Spleen (tissue), 13 donors: Measurements from ENCODE around the gene MED27. TPM values are rescaled to one million over a fixed set of nuclear protein-coding genes. Genes with fewer than 3 reads are reported as not detected.

Experiments
- DNase-seq: peaks from one replicate; pipeline ENCODE4 v3.0.0-alpha.2; 2020
- H3K27ac ChIP-seq, 8 donors: fragments of 200-600 bp; sonication (generic) in 7 of 8; 1 replicate in 4 of 8; 2 replicates in 4 of 8; pipeline versions ENCODE4 v1.5.0 to v1.8.0; 2016 to 2021; ENCODE audit warnings: inconsistent platforms in 4 of 8, mild to moderate bottlenecking in 4 of 8, moderate library complexity in 1 of 8
- H3K27me3 ChIP-seq, 7 donors: fragments of 200-600 bp; sonication (generic) in 6 of 7; replicated peaks in 1 of 7; 1 replicate in 4 of 7; 2 replicates in 3 of 7; pipeline versions ENCODE4 v1.5.0 to v1.8.0; 2016 to 2021; ENCODE audit warnings: inconsistent platforms in 3 of 7, mild to moderate bottlenecking in 1 of 7
- H3K36me3 ChIP-seq, 6 donors: fragments of 200-600 bp; sonication (generic) in 5 of 6; 1 replicate in 4 of 6; 2 replicates in 2 of 6; pipeline versions ENCODE4 v1.5.0 to v1.8.0; 2016 to 2021; ENCODE audit warnings: inconsistent platforms in 2 of 6
- H3K4me1 ChIP-seq, 6 donors: fragments of 200-600 bp; sonication (generic) in 5 of 6; 1 replicate in 3 of 6; 2 replicates in 3 of 6; pipeline versions ENCODE4 v1.5.0 to v1.8.0; 2016 to 2021; ENCODE audit warnings: inconsistent platforms in 3 of 6
- H3K4me3 ChIP-seq, 8 donors: fragments of 200-600 bp; sonication (generic) in 7 of 8; 1 replicate in 4 of 8; 2 replicates in 4 of 8; pipeline versions ENCODE4 v1.5.0 to v1.8.0; 2016 to 2021; ENCODE audit warnings: inconsistent platforms in 4 of 8, mild to moderate bottlenecking in 4 of 8, moderate library complexity in 2 of 8
- H3K9me3 ChIP-seq, 8 donors: fragments of 200-600 bp; sonication (generic) in 7 of 8; 1 replicate in 4 of 8; 2 replicates in 4 of 8; pipeline versions ENCODE4 v1.5.0 to v1.8.0; 2016 to 2021; ENCODE audit warnings: inconsistent platforms in 4 of 8
- POLR2A ChIP-seq, 3 donors: fragments of 450-650 bp; IDR thresholded peaks; one replicate each; pipeline ENCODE4 v1.5.1; 2017; ENCODE audit warnings: antibody characterized with exemption in 3 of 3, mild to moderate bottlenecking in 1 of 3
- POLR2AphosphoS5 ChIP-seq, 3 donors: sonication (generic); formaldehyde crosslinking; IDR thresholded peaks; one replicate each; pipeline ENCODE4 v1.5.1; 2017; ENCODE audit warnings: antibody characterized with exemption in 3 of 3
- WGBS, 5 donors: extraction: QIAGEN DNeasy Blood & Tissue Kit in 3 of 5; methylation state at CpG; one replicate each; pipeline versions ENCODE4 v1.1.5 to v1.1.7; 2013 to 2018; 5-methylcytosine and 5-hydroxymethylcytosine counted together
- intact Hi-C: fragments of 100-400 bp; cut with DNase I; formaldehyde crosslinking; loops from one replicate; pipeline ENCODE4 v1.15.0; 2023; ENCODE audit warnings: low total_unique reads
- long read RNA-seq, 2 donors: transcript quantifications; one replicate each; lab custom pipeline, GENCODE V29; 2026
- polyA plus RNA-seq, 3 donors: library from polyadenylated mRNA; stranded (reverse); fragments of 200-250 nt; gene quantifications; one replicate each; pipeline ENCODE4 v1.2.1, GENCODE V29; 2013
- total RNA-seq, 7 donors: library from RNA; depleted of rRNA in 3 of 7; stranded (reverse); fragments of >200 nt in 3 of 7; fragmentation: NEBNext Ultra II Directional in 4 of 7; extraction: Animal tissue kit (Norgen Biotek cat#: 25700) in 4 of 7; gene quantifications; one replicate each; pipeline versions ENCODE4 v1.1.0 to v1.2.1, GENCODE V29; 2016 to 2021
- TF ChIP-seq, protein P1 (sequence below), 11 experiments: fragments of 200-600 bp in 7 of 11; fragments of 450-650 bp in 4 of 11; sonication (generic) in 4 of 11; IDR thresholded peaks in 8 of 11; conservative IDR thresholded peaks in 3 of 11; 1 replicate in 7 of 11; 2 replicates in 4 of 11; pipeline versions ENCODE4 v1.4.0 to v1.8.0; 2016 to 2021; ENCODE audit warnings: antibody characterized with exemption in 11 of 11, inconsistent platforms in 4 of 11, mild to moderate bottlenecking in 1 of 11
- donor health status: healthy with polysubstance abuse.
- donor health status: DM: no; HTN: no; CAD: no; lungs with moderate emphysema.
- donor health status: DM: no; HTN: no; CAD: no.
- donor health status: Bipolar disorder and iron deficiency.
- donor health status: healthy.
- donor health status: DM: no; HTN: no; CAD: no.
- donor health status: DM: yes; HTN: yes; CAD: no.

The MED27 gene
- total RNA-seq (10 to 100 TPM; 14.2 to 22.4 (median 16.0) TPM), polyA plus RNA-seq (10 to 100 TPM; 13.1 to 16.8 (median 16.1) TPM)
- long read RNA-seq, donor 1, transcript MED27-201 (8 exons, 1,431 nt): major isoform, 6 of 6 reads
- long read RNA-seq, donor 1, partial matches to known transcripts: 0 of 6 reads
- long read RNA-seq, donor 1, other reads (novel, unspliced or antisense): 0 of 6 reads
- long read RNA-seq, donor 2, partial matches to known transcripts: 0 of 4 reads
- long read RNA-seq, donor 2, other reads (novel, unspliced or antisense): 0 of 4 reads

GRCh38 chr9:132079391-132080091 is at the start of gene MED27:
Gene MED27, minus strand, starts transcription at chr9:132079867. Its CDS starts 23 bp downstream, at chr9:132079844.
- intact Hi-C loops: no loop called here

DNA sequence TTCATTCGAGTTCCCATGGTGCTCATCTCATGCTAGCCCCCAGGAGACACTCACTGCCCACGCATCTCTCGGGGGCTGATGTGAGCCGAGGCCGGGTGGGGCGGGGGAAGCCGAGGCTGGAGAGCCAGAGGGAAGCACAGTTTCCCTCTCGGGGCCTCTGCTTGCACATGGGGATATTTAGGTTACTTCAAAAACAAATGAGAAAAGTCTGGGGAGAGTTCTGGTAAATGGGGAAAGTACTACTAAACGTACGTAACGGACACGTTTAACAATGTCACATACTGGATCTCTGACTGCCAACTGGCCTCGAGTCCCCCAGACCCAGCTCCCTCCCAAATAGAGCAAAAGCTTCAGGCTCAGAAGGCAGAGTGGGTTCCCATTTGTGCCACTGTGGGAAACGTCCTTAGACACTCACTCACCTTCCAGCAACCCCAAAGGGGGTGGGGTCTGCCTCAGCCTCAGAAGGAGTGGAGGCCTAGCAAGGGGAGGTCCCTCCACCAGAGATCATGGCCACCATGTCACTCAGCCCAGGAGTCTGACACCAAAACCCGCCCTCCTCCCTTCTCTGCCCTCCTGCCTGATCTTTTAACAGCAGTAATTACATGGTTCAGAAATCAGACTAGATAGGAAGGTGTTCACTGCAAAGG is 48.3 kb upstream of the MED27 start:
- Histone ChIP-seq H3K4me1 (peaks cover 0 to 19% (median 11%) of the 10 kb centered on the region in 6 donors), H3K27me3 (peaks cover 0 to 97% (median 12%) of the 10 kb centered on the region in 7 donors), H3K27ac (no peak overlapping the region), H3K9me3 (no peaks in the 10 kb centered on the region), H3K36me3 (no peaks in the 10 kb centered on the region), H3K4me3 (no peak overlapping the region)
- DNase-seq: peak; percentile 47
- WGBS, 5 donors: 68 to 78% (median 74%) methylated on average over 15 of the region's 15 CpGs
- intact Hi-C loops: no loop called here
- TF ChIP-seq, protein P1, sequence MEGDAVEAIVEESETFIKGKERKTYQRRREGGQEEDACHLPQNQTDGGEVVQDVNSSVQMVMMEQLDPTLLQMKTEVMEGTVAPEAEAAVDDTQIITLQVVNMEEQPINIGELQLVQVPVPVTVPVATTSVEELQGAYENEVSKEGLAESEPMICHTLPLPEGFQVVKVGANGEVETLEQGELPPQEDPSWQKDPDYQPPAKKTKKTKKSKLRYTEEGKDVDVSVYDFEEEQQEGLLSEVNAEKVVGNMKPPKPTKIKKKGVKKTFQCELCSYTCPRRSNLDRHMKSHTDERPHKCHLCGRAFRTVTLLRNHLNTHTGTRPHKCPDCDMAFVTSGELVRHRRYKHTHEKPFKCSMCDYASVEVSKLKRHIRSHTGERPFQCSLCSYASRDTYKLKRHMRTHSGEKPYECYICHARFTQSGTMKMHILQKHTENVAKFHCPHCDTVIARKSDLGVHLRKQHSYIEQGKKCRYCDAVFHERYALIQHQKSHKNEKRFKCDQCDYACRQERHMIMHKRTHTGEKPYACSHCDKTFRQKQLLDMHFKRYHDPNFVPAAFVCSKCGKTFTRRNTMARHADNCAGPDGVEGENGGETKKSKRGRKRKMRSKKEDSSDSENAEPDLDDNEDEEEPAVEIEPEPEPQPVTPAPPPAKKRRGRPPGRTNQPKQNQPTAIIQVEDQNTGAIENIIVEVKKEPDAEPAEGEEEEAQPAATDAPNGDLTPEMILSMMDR (IDR thresholded peaks at IDR 0.05 in 8 of 11, conservative IDR thresholded peaks at IDR 0.05 in 3 of 11): no peak
- no peak for TF ChIP-seq POLR2A (IDR thresholded peaks at IDR 0.05)
- TF ChIP-seq POLR2AphosphoS5 (IDR thresholded peaks at IDR 0.05): no peak

More at GRCh38 chr9:132079391-132080091, at the start of gene MED27:
- peak; percentile 83 to 89 (median 85) for TF ChIP-seq POLR2AphosphoS5 (IDR thresholded peaks at IDR 0.05)
- TF ChIP-seq, protein P1 (IDR thresholded peaks at IDR 0.05 in 8 of 11, conservative IDR thresholded peaks at IDR 0.05 in 3 of 11): no peak
- DNase-seq: peak; percentile 98
- Histone ChIP-seq H3K27ac (peak within 1 kb of the TSS; percentile 1 to 83 (median 59)), H3K9me3 (no peaks in the 10 kb centered on the region), H3K4me1 (peaks cover 6 to 56% (median 28%) of the 10 kb centered on the region in 6 donors), H3K27me3 (no peaks in the 10 kb centered on the region), H3K4me3 (peak within 1 kb of the TSS; percentile 56 to 90 (median 88)), H3K36me3 (peaks cover 0 to 32% (median 21%) of the 10 kb centered on the region in 6 donors)
- WGBS, 5 donors: 0 to 6% (median 5%) methylated on average over 31 to 41 of the region's 41 CpGs

DNA sequence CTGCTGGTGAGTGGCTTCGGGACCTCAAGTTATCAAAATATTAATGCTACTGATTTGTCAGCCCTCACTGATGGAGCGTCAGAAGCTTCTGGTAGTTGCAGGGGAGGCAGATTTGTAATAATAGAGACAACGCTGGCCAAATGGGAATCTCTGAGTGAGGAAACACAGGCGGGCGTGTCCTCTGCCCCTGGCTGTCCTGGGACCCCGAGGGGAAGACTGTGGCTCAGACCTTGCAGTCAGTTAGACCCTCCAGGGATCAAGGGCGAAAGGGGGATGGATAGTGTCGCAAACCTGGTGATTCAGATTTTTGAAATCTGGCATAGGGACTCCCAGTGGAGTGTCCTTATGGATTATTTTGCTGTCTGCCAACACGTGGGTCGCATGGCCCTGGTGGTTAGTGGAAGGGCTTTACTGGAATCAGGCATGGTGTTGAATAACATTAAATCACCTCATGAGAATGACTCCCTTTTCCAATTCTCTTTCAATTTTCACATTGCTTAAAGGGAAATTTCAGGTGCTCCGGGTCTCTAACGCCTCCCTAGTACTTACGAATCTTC is 47.1 kb upstream of the MED27 start:
- H3K4me3 ChIP-seq: peak overlapping the region in 2 of 8 donors; percentile 8 to 42
- H3K36me3 ChIP-seq: no peaks in the 10 kb centered on the region
- peaks cover 0 to 97% (median 15%) of the 10 kb centered on the region in 7 donors for H3K27me3 ChIP-seq
- intact Hi-C loops: no loop called here
- H3K27ac ChIP-seq: no peak overlapping the region
- no peak for DNase-seq
- WGBS, 5 donors: 62 to 72% (median 66%) methylated on average over 13 of the region's 13 CpGs
- TF ChIP-seq POLR2A (IDR thresholded peaks at IDR 0.05) (no peak), POLR2AphosphoS5 (IDR thresholded peaks at IDR 0.05) (no peak)
- TF ChIP-seq, protein P1 (IDR thresholded peaks at IDR 0.05 in 8 of 11, conservative IDR thresholded peaks at IDR 0.05 in 3 of 11): no peak
- H3K4me1 ChIP-seq: peaks cover 0 to 19% (median 11%) of the 10 kb centered on the region in 6 donors
- no peaks in the 10 kb centered on the region for H3K9me3 ChIP-seq
